CD4-positive, alpha-beta memory T cell (primary cell): ENCODE results near the gene PPT2. TPM values are rescaled to one million over a fixed set of nuclear protein-coding genes. Genes with fewer than 3 reads are reported as not detected.

Source experiments
- CTCF ChIA-PET: fragments of 350-600 bp; sonication (Branson Sonifier 250); formaldehyde crosslinking; loops from one replicate; lab custom pipeline; 2021; ENCODE audit warnings: inconsistent platforms; ENCODE audit not compliant: partially characterized antibody; lab: Charles Lee
- POLR2A ChIA-PET: fragments of 350-600 bp; sonication (Branson Sonifier 250); formaldehyde crosslinking; loops from one replicate; lab custom pipeline; 2021; ENCODE audit not compliant: partially characterized antibody; lab: Charles Lee
- DNase-seq, 5 donors: peaks; one replicate each; pipeline versions ENCODE4 v3.0.0 to v3.0.0-alpha.2; 2020 to 2022; ENCODE audit warnings: mixed read lengths in 1 of 5
- H3K27ac ChIP-seq: one replicate; pipeline ENCODE4 v1.7.0; 2013; ENCODE audit warnings: low read depth, low read length
- H3K27me3 ChIP-seq: 2 replicates; pipeline ENCODE4 v1.7.0; 2013; ENCODE audit warnings: mild to moderate bottlenecking, low read length, moderate library complexity; ENCODE audit not compliant: insufficient read depth
- H3K36me3 ChIP-seq: 2 replicates; pipeline ENCODE4 v1.7.0; 2013; ENCODE audit warnings: mild to moderate bottlenecking, low read length, moderate library complexity; ENCODE audit not compliant: insufficient read depth
- H3K4me1 ChIP-seq: 2 replicates; pipeline ENCODE4 v1.7.0; 2013; ENCODE audit warnings: mild to moderate bottlenecking, low read length, moderate library complexity; ENCODE audit not compliant: insufficient read depth
- H3K4me3 ChIP-seq, 2 donors: one replicate each; pipeline ENCODE4 v1.7.0; 2013; ENCODE audit warnings: low read length in 2 of 2, mild to moderate bottlenecking in 1 of 2
- H3K9me3 ChIP-seq, 2 donors: one replicate each; pipeline ENCODE4 v1.7.0; 2013; ENCODE audit warnings: low read length in 2 of 2, control low read depth in 1 of 2; ENCODE audit not compliant: control insufficient read depth in 1 of 2
- H3K27ac Mint-ChIP-seq, 7 donors: one replicate each; pipeline ENCODE4 v1.8.0; 2020 to 2021; ENCODE audit warnings: mixed read lengths in 7 of 7, mild to moderate bottlenecking in 6 of 7, inconsistent platforms in 3 of 7, moderate library complexity in 3 of 7
- H3K27me3 Mint-ChIP-seq, 2 donors: one replicate each; pipeline ENCODE4 v1.8.0; 2020 to 2021; ENCODE audit warnings: mixed read lengths in 2 of 2
- H3K36me3 Mint-ChIP-seq, 2 donors: one replicate each; pipeline ENCODE4 v1.8.0; 2020 to 2021; ENCODE audit warnings: mixed read lengths in 2 of 2, inconsistent platforms in 1 of 2, mild to moderate bottlenecking in 1 of 2
- H3K4me1 Mint-ChIP-seq, 4 donors: one replicate each; pipeline ENCODE4 v1.8.0; 2020 to 2021; ENCODE audit warnings: mixed read lengths in 4 of 4, mild to moderate bottlenecking in 1 of 4
- H3K4me3 Mint-ChIP-seq, 8 donors: one replicate each; pipeline ENCODE4 v1.8.0; 2020 to 2021; ENCODE audit warnings: mixed read lengths in 8 of 8, mild to moderate bottlenecking in 7 of 8, moderate library complexity in 6 of 8, inconsistent platforms in 3 of 8
- H3K9me3 Mint-ChIP-seq, 8 donors: one replicate each; pipeline ENCODE4 v1.8.0; 2020 to 2021; ENCODE audit warnings: mixed read lengths in 8 of 8, mild to moderate bottlenecking in 5 of 8, inconsistent platforms in 3 of 8, moderate library complexity in 1 of 8
- intact Hi-C: fragments of 100-400 bp; cut with micrococcal nuclease; formaldehyde crosslinking; loops from one replicate; pipeline ENCODE4 v1.15.1; 2023
- polyA plus RNA-seq, 2 donors: library from polyadenylated mRNA; unstranded; fragments of 300-500 nt; fragmentation: Illumina TruSeq; gene quantifications; one replicate each; pipeline ENCODE4 v1.2.3, GENCODE V29; 2021
- total RNA-seq, 2 experiments: library from RNA; stranded (reverse); gene quantifications; one replicate each; pipeline ENCODE4 v1.2.3, GENCODE V29; 2021

Gene PPT2
- total and polyA plus RNA-seq, 4 experiments from 2014 or later = 3.8 to 15.4 (median 8.2) TPM

GRCh38 chr6:32174416-32174815 is 20.5 kb downstream of the PPT2 start:
- no peaks in the 10 kb centered on the region for H3K27me3 ChIP-seq
- Mint-ChIP-seq H3K27ac (peak overlapping the region in 4 of 7 donors; percentile 7 to 77 (median 27)), H3K9me3 (no peaks in the 10 kb centered on the region), H3K4me3 (peak overlapping the region; percentile 60 to 100 (median 90)), H3K27me3 (no peaks in the 10 kb centered on the region), H3K36me3 (peaks cover 9 to 33% of the 10 kb centered on the region in 2 donors), H3K4me1 (peaks cover 50 to 68% (median 60%) of the 10 kb centered on the region in 4 donors)
- no peak overlapping the region for H3K27ac ChIP-seq
- no peak overlapping the region for H3K4me3 ChIP-seq
- DNase-seq = no peak
- ChIA-PET POLR2A (no interaction called here), CTCF (no interaction called here)
- peaks cover 4% of the 10 kb centered on the region for H3K36me3 ChIP-seq
- H3K9me3 ChIP-seq = no peaks in the 10 kb centered on the region
- intact Hi-C loops = no loop called here
- H3K4me1 ChIP-seq = peaks cover 52% of the 10 kb centered on the region

GRCh38 chr6:32175322-32175710 is 21.4 kb downstream of the PPT2 start:
- H3K27ac Mint-ChIP-seq = peak overlapping the region; percentile 63 to 99 (median 88)
- POLR2A ChIA-PET = no interaction called here
- peaks cover 50 to 77% (median 65%) of the 10 kb centered on the region in 4 donors for H3K4me1 Mint-ChIP-seq

GRCh38 chr6:32175711-32176475 is 22.0 kb downstream of the PPT2 start, which contains the start of gene AGPAT1:
AGPAT1 (minus strand) TSS chr6:32176084; CDS start chr6:32171496, 4,588 bp downstream.
- H3K36me3 Mint-ChIP-seq = peaks cover 14 to 30% of the 10 kb centered on the region in 2 donors
- no peaks in the 10 kb centered on the region for H3K27me3 Mint-ChIP-seq
- peak within 1 kb of the TSS; percentile 74 to 87 for H3K4me3 ChIP-seq
- peaks cover 4% of the 10 kb centered on the region for H3K36me3 ChIP-seq
- peaks cover 66% of the 10 kb centered on the region for H3K4me1 ChIP-seq
- peaks cover 54 to 83% (median 69%) of the 10 kb centered on the region in 4 donors for H3K4me1 Mint-ChIP-seq
- intact Hi-C loops = loop anchor here (1.0 to 5.0 kb wide), 4 partner anchors 22 to 796 kb away; partner anchors contain the start of genes EHMT2, GPANK1 and PPT2
- H3K4me3 Mint-ChIP-seq = peak within 1 kb of the TSS; percentile 92 to 100 (median 96)
- H3K27me3 ChIP-seq = no peaks in the 10 kb centered on the region
- H3K9me3 ChIP-seq = no peaks in the 10 kb centered on the region
- no peaks in the 10 kb centered on the region for H3K9me3 Mint-ChIP-seq
- ChIA-PET CTCF (interaction anchor here (0.9 to 1.4 kb wide), 3 partner anchors 19 to 78 kb away, joined by 3 to 10 read pairs (median 6); no protein-coding TSS in a partner anchor), POLR2A (interaction anchor here (0.6 to 8.4 kb wide), 8 partner anchors 8 to 796 kb away, joined by 3 to 408 read pairs (median 6); partner anchors contain the start of genes ATF6B, EGFL8, FKBPL and GPSM3)
- peak within 1 kb of the TSS; percentile 97 to 100 (median 99) for H3K27ac Mint-ChIP-seq
- peak within 1 kb of the TSS; percentile 91 for H3K27ac ChIP-seq
- peak; percentile 94 to 97 (median 95) for DNase-seq

More at GRCh38 chr6:32175322-32175710, 21.4 kb downstream of the PPT2 start:
- H3K27ac ChIP-seq = peak overlapping the region; percentile 91
- H3K9me3 ChIP-seq = no peaks in the 10 kb centered on the region
- peak overlapping the region; percentile 74 to 77 for H3K4me3 ChIP-seq
- H3K36me3 ChIP-seq = peaks cover 2% of the 10 kb centered on the region
- H3K9me3 Mint-ChIP-seq = no peaks in the 10 kb centered on the region
- no peaks in the 10 kb centered on the region for H3K27me3 ChIP-seq
- H3K36me3 Mint-ChIP-seq = peaks cover 9 to 28% of the 10 kb centered on the region in 2 donors
- intact Hi-C loops = loop anchor here (5.0 kb wide), 2 partner anchors 278 to 797 kb away; partner anchors contain the start of gene EHMT2
- peak overlapping the region; percentile 87 to 100 (median 95) for H3K4me3 Mint-ChIP-seq
- no peak for DNase-seq
- H3K4me1 ChIP-seq = peaks cover 61% of the 10 kb centered on the region
- CTCF ChIA-PET = no interaction called here
- H3K27me3 Mint-ChIP-seq = no peaks in the 10 kb centered on the region

- H3K27ac Mint-ChIP-seq = peak overlapping the region; percentile 97 to 100 (median 99)
- peaks cover 73% of the 10 kb centered on the region for H3K4me1 ChIP-seq
- no peak for DNase-seq
- peak overlapping the region; percentile 92 to 100 (median 96) for H3K4me3 Mint-ChIP-seq
- no peaks in the 10 kb centered on the region for H3K9me3 ChIP-seq
- H3K27me3 Mint-ChIP-seq = no peaks in the 10 kb centered on the region
- no peaks in the 10 kb centered on the region for H3K27me3 ChIP-seq
- H3K4me1 Mint-ChIP-seq = peaks cover 55 to 85% (median 70%) of the 10 kb centered on the region in 4 donors
- no peaks in the 10 kb centered on the region for H3K9me3 Mint-ChIP-seq
- POLR2A ChIA-PET = interaction anchor here (0.6 to 8.4 kb wide), 14 partner anchors 9 to 795 kb away, joined by 3 to 408 read pairs (median 4); partner anchors contain the start of genes ATF6B, EGFL8, EHMT2 and FKBPL
- H3K36me3 Mint-ChIP-seq = peaks cover 10 to 26% of the 10 kb centered on the region in 2 donors
- intact Hi-C loops = loop anchor here (1.0 to 5.0 kb wide), 4 partner anchors 22 to 796 kb away; partner anchors contain the start of genes EHMT2, GPANK1 and PPT2
- CTCF ChIA-PET = interaction anchor here (0.9 to 1.4 kb wide), 3 partner anchors 18 to 77 kb away, joined by 3 to 10 read pairs (median 6); no protein-coding TSS in a partner anchor
- peak overlapping the region; percentile 74 to 87 for H3K4me3 ChIP-seq
- peak overlapping the region; percentile 91 for H3K27ac ChIP-seq
- peaks cover 10% of the 10 kb centered on the region for H3K36me3 ChIP-seq
These were observed 22.7 kb downstream of the PPT2 start for GRCh38 chr6:32176476-32177182.

- ChIA-PET POLR2A (interaction anchor here (0.7 to 8.4 kb wide), 14 partner anchors 10 to 794 kb away, joined by 3 to 408 read pairs (median 4); partner anchors contain the start of genes ATF6B, EGFL8, EHMT2 and FKBPL), CTCF (interaction anchor here (0.5 to 1.3 kb wide), 3 partner anchors 10 to 59 kb away, joined by 3 to 5 read pairs (median 3); no protein-coding TSS in a partner anchor)
- intact Hi-C loops = loop anchor here (2.0 to 5.0 kb wide), 3 partner anchors 280 to 795 kb away; partner anchors contain the start of genes EHMT2 and GPANK1
- no peaks in the 10 kb centered on the region for H3K9me3 Mint-ChIP-seq
- peak overlapping the region; percentile 97 to 100 (median 99) for H3K27ac Mint-ChIP-seq
- Histone ChIP-seq H3K4me1 (peaks cover 78% of the 10 kb centered on the region), H3K9me3 (no peaks in the 10 kb centered on the region), H3K36me3 (peaks cover 17% of the 10 kb centered on the region), H3K4me3 (peak overlapping the region; percentile 74 to 87), H3K27me3 (no peaks in the 10 kb centered on the region), H3K27ac (peak overlapping the region; percentile 91)
- no peaks in the 10 kb centered on the region for H3K27me3 Mint-ChIP-seq
- no peak for DNase-seq
- H3K36me3 Mint-ChIP-seq = peaks cover 10 to 26% of the 10 kb centered on the region in 2 donors
- peak overlapping the region; percentile 92 to 100 (median 96) for H3K4me3 Mint-ChIP-seq
- peaks cover 55 to 85% (median 71%) of the 10 kb centered on the region in 4 donors for H3K4me1 Mint-ChIP-seq
These were observed 23.3 kb downstream of the PPT2 start for GRCh38 chr6:32177183-32177787.
